HG03159 (cell line): ENCODE results near the gene PRKCE.
"Not testable (repeated sequence)": the region's sequence is repeated elsewhere in the genome, so short reads cannot be mapped to it uniquely, and the experiment has no call there.

Experiments
- ATAC-seq: cut with Tn5 transposase; IDR thresholded peaks from one replicate; pipeline ENCODE4 v1.9.1; 2021; ENCODE audit warnings: mild to moderate bottlenecking, moderate library complexity; ENCODE audit not compliant: unreplicated experiment

PRKCE gene

GRCh38 chr2:46196871-46197462, 545.5 kb downstream of the PRKCE start:
- no peak for ATAC-seq

GRCh38 chr2:46197672-46198071, 546.2 kb downstream of the PRKCE start:
- ATAC-seq: no peak

GRCh38 chr2:46198164-46198883, 546.8 kb downstream of the PRKCE start:
- ATAC-seq: no peak

- ATAC-seq: no peak
Observed at GRCh38 chr2:46198966-46199365, 547.5 kb downstream of the PRKCE start.

GRCh38 chr2:46200100-46200690, 548.7 kb downstream of the PRKCE start:
- no peak for ATAC-seq

- ATAC-seq: no peak
Observed at GRCh38 chr2:46200861-46201605, 549.6 kb downstream of the PRKCE start.

- ATAC-seq: no peak
Observed at GRCh38 chr2:46202453-46202852, 551.0 kb downstream of the PRKCE start.

GRCh38 chr2:46202987-46203386, 551.5 kb downstream of the PRKCE start:
- ATAC-seq: no peak

- ATAC-seq: not testable (repeated sequence)
Observed at GRCh38 chr2:46203636-46204035, 552.2 kb downstream of the PRKCE start.

GRCh38 chr2:46207591-46207990, 556.1 kb downstream of the PRKCE start:
- ATAC-seq: no peak

GRCh38 chr2:46208766-46209165, 557.3 kb downstream of the PRKCE start:
- ATAC-seq: no peak

GRCh38 chr2:46210063-46210462, 558.6 kb downstream of the PRKCE start:
- no peak for ATAC-seq

- ATAC-seq: no peak
Observed at GRCh38 chr2:46211461-46211860, 560.0 kb downstream of the PRKCE start.

- no peak for ATAC-seq
Observed at GRCh38 chr2:46213906-46214305, 562.4 kb downstream of the PRKCE start.

- no peak for ATAC-seq
Observed at GRCh38 chr2:46216213-46216612, 564.7 kb downstream of the PRKCE start.

GRCh38 chr2:46223514-46223913, 572.0 kb downstream of the PRKCE start:
- ATAC-seq: not testable (repeated sequence)

GRCh38 chr2:46225150-46225625, 573.7 kb downstream of the PRKCE start:
- ATAC-seq: no peak

GRCh38 chr2:46225730-46226129, 574.3 kb downstream of the PRKCE start:
- no peak for ATAC-seq

GRCh38 chr2:46226620-46227019, 575.1 kb downstream of the PRKCE start:
- no peak for ATAC-seq

- ATAC-seq: no peak
Observed at GRCh38 chr2:46227022-46227421, 575.5 kb downstream of the PRKCE start.

GRCh38 chr2:46227674-46228289, 576.3 kb downstream of the PRKCE start:
- ATAC-seq: no peak
